Sciatic nerve (tissue), 2 donors: ENCODE data around the gene SRRM2. TPM values are rescaled to one million over a fixed set of nuclear protein-coding genes. Genes with fewer than 3 reads are reported as not detected.

ENCODE experiments used
- ATAC-seq: fragments of 200-7000 bp; cut with Tn5 transposase; one replicate; pipeline ENCODE4 v1.9.1; 2020; ENCODE audit warnings: mild to moderate bottlenecking, moderate library complexity
- DNase-seq: peaks from one replicate; pipeline ENCODE4 v3.0.0-alpha.2; 2020; ENCODE audit warnings: low spot score
- intact Hi-C: fragments of 100-400 bp; cut with DNase I; formaldehyde crosslinking; loops from one replicate; pipeline ENCODE4 v1.14.2; 2022
- total RNA-seq: library from RNA; stranded (reverse); fragmentation: NEBNext Ultra II Directional; extraction: Animal tissue kit (Norgen Biotek cat#: 25700); gene quantifications from one replicate; pipeline ENCODE4 v1.2.1, GENCODE V29; 2021
- donor health status: DM: no; HTN: no; CAD: no.
- donor health status: DM: no; HTN: no; CAD: no.

The SRRM2 gene
- total RNA-seq, 1 donor from 2014 or later: 931 TPM

DNA sequence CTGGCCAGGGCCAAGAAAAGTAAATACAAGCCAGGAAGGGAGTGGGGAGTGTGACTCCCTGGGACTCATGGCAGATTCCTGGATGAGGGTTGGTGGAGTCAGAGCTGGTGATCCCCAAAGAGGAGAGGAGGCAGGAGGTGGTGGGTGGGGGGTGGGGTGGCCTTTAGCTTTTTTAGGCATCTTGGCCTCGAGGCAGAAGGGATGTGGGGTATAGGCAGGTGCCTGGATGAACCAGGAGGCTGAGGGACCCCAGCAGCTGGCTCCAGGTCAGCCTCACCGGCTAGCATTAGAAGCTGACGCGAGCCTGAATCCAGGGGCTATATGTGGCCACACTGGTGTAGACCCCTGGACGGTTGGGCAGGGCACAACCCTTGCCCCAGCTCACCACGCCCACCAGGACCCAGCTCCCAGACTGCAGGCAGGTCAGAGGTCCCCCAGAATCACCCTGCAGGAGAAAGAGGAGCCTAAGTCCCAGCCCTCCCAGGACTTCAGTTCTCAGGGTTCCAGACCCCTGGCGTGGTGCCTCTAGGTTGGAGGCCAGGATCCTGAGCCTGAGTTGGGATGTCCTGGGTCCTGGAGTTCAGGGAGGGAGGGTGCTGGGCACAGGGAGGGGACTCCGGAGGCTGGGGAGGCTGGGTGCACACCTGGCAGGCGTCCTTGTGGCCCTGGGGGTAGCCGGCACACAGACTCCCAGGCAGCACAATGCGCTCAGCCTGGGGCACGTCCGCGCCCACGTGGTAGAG lies 32.1 kb downstream of the SRRM2 start:
- intact Hi-C loops: no loop called here
- DNase-seq: peak; percentile 51
- no peak for ATAC-seq

DNA sequence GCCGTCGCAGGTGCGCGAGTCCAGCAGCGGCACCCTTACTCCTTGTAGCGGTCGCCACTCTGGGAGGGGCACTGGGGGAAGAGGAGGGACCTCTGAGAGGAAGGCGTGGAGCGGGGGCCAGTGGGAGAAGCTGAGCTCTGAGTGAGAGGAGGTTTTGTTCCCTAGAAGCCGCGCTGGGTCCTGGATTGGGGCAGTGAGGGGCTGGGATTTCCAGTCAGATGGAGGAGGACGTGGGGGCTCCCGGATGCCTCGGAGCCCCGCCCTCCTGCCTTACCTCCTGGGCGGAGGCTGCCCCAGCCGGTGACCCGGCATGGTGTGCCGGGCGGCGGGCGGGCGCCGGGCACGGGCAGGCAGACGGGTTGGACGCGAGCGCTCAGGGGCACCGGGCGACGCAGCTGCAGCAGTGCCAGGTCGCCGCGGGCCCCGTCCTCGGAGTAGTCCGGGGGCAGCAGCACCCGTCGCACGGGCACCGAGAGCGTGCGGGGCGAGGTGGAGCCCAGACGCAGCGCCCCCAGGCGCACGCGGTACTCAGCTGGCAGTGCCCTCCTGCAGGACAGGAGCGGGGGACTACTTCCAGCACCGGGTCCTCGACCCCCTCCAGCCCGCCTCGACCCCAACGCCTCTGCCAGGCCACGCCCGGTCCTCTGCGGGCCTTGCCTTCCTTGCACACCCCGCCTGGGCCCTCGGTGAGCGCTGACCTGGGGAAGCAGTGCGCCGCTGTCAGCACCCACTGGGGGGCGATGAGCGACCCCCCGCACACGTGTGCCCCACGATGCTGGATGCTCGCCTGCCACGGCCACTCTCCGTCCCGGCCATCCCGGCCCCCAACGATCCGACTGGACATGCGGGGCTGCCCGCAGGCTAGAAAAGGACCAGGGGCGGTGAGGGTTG lies 32.9 kb downstream of the SRRM2 start:
- intact Hi-C loops: no loop called here
- no peak for ATAC-seq
- peak; percentile 58 for DNase-seq

DNA sequence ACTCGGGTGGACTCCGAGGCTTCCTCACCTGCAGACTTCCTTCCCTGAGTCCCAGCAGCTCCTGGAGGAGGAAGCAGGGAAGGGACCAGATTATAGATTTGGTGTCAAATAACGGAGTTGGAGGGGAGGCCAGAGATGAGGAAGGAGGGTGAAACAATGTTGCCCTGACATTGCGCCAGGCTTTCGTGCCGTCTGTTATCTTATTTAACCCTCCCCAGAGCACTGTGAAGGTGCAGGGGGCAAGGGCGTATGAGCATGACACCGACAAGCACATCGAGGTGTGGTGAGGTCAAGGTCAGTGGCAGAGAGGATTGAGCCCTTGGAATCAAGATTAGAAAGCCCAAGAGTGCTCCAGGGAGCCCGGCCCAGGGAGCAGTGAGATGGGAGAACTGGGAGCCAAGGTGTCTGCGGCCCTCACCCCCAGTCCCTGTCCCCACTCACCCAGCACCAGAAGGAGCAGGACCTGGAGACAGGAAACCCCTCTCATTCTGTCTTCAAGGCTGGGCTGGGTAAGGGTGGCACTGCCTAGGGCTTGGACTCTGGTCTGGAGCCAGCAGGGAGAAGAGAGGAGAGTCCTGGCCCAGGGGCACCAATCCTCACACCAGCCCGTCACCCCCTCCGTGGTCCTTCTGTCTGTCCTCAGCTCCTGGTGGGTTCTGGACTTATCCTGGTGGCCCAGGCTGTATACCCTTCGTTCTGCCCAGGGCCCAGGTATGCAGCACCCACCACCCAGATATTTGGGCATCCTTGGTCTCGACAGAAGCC lies 33.8 kb downstream of the SRRM2 start:
- ATAC-seq (no peak), DNase-seq (peak; percentile 34)
- intact Hi-C loops: no loop called here

DNA sequence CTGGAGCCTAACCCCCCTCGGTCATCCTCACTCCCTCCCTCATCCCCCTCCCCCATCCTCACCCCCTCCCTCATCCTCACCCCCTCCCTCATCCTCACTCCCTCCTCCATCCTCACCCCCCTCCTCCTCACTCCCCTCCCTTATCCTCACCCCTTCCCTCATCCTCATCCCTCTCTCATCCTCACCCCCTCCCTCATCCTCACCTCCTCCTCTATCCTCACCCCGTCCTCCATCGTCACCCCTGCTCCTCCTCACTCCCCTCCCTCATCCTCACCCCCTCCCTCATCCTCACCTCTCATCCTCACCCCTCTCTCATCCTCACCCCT lies 34.4 kb downstream of the SRRM2 start:
- ATAC-seq: no peak
- intact Hi-C loops: no loop called here
- peak; percentile 15 for DNase-seq

DNA sequence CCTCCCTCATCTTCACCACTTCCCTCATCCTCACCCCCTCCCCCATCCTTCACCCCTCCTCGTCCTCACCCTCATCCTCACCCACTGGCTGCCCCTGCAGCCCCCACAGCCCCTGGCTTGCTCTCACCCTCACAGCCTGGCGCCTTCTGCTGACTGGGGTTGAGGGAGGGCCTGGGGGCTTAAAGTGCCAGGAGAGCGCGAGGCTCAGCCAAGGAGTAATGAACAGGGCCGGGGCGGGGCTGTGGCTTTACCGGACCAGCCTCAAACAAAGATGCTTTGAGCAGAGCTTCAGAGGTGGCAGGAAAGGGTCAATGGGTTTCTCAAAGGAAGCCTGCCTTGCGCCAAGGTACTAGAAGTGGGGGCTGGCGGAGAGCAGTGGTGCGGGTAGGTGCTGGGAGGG lies 35.0 kb downstream of the SRRM2 start, which contains the start of gene PRSS33:
Gene PRSS33 (minus strand): TSS at position 155 of the 400 bp plus-strand sequence. CDS start 1,013 bp downstream, outside the sequence.
- intact Hi-C loops: no loop called here
- ATAC-seq: no peak
- peak; percentile 41 for DNase-seq

DNA sequence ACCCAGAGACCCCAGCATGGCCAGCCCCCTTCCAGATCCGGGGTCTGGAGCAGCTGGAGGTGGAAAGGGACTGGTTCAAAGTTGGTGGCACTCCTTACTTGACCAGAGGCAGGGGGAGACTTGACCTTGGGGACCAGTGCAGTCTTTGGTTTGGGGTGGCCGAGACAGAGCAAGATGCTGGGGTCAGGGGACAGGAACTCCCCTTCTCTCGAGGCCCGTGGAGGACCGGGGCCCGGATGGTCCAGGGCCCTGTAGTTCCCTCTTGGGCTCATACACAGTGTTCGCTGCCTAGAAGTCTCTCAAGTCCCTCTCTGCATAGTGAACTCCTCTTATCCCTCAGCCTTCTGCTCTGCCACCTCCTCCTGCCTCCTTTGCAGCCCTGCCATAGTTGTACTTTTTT lies 35.5 kb downstream of the SRRM2 start:
- DNase-seq: peak; percentile 43
- no peak for ATAC-seq
- intact Hi-C loops: no loop called here

DNA sequence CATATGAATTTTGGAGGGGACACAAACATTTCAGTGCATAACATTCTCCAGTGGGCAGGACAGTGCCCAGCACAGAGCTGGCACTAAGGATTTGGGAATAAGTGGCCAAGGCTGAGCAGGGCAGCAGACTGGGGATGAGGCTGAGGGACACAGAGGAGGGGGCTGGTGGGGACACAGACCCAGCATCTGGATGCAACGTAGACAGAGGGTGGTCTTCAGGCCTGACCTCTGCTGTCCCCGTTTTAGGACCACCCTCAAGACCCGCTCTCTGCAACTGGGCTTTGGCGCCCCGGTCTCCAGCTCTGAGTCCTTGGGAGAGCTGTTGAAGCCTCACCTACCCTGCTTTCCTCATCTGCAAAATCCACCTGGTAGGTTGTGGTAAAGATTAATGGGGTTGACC lies 38.2 kb downstream of the SRRM2 start:
- intact Hi-C loops: no loop called here
- no peak for DNase-seq
- ATAC-seq: no peak

DNA sequence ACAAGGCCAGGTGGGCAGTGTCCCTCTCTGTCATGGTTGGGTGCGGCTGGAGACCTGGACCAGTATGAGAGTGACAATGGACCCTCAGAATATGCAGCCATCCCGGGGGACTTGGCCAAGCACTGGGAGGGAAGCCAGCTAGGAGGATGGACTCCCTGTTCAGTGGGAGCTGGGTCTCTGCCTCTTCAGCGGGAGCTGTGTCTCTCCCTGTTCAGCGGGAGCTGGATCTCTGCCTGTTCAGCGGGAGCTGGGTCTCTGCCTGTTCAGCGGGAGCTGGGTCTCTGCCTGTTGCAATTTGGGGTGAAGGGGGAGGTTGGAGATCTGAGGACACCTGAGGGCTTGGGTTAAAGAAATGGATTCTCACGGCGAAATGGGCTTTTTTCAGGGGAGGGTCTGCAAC lies 38.7 kb downstream of the SRRM2 start:
- ATAC-seq (no peak), DNase-seq (no peak)
- intact Hi-C loops: no loop called here

DNA sequence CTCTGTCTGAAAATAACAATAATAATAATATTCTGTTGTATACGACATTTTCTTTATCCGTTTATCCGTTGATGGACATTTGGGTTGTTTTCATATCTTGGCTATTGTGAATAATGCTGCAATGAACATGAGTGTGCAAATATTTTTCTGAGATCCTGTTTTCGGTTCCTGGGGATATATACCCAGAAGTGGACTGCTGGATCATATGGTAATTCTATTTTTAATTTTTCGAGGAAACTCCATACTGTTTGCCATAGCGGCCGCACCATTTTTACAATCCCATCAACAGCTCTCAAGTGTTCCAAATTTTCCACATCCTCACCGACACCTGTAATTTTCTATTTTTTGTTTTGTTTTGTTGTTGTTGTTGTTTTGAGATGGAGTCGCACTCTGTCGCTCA lies 40.5 kb downstream of the SRRM2 start:
- DNase-seq (no peak), ATAC-seq (no peak)
- intact Hi-C loops: no loop called here

DNA sequence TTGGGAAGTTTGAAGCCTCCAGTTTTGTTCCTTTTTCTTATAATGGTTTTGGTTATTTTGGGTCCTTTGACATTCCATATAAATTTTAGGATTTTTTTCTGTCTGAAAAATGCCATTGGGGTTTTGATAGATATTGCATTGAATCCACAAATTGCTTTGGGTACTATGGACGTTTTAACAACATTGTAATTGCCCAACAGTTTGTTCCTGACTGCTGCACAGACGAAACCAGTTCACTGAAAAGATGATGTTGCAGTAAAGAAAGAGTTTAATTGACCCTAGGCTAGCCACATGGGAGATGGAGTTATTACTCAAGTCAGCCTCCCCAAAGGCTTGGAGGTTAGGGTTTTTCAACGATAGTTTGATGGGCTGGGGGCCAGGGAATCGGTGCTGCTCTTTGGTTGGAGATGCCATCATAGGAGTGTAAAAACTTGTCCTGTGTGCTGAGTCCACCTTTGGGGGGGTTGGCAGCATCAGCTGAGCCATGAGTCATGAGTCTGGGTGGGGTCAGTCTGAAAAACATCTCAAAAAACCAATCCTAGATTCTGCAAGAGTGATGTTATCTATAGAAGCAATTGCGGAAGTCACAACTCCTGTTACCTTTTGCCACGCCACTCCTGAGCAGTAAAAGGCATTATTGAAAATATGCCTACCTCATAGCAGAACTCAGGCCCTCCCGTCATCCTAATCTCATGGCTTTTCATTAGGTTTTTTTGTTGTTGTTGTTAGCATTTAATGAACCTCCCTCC lies 43.1 kb downstream of the SRRM2 start:
- intact Hi-C loops: no loop called here
- DNase-seq: no peak
- ATAC-seq: no peak

DNA sequence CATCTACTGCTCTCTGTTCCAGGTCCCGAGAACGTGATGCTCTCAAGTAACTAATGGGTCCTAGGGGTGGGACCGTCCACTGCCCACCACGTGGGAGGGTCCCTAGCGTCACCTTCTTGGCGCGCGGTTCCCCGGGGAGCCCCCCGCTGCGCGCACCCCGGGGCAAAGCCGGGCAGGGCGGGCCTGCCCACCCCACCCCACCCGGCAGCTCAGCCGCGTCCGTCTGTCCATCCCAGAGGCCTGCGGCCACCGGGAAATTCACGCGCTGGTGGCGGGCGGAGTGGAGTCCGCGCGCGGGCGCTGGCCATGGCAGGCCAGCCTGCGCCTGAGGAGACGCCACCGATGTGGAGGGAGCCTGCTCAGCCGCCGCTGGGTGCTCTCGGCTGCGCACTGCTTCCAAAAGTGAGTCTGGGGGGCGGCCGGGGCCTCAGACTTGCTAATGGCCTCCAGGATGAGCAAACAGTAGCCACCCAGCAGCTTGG lies 46.3 kb downstream of the SRRM2 start:
- intact Hi-C loops: no loop called here

DNA sequence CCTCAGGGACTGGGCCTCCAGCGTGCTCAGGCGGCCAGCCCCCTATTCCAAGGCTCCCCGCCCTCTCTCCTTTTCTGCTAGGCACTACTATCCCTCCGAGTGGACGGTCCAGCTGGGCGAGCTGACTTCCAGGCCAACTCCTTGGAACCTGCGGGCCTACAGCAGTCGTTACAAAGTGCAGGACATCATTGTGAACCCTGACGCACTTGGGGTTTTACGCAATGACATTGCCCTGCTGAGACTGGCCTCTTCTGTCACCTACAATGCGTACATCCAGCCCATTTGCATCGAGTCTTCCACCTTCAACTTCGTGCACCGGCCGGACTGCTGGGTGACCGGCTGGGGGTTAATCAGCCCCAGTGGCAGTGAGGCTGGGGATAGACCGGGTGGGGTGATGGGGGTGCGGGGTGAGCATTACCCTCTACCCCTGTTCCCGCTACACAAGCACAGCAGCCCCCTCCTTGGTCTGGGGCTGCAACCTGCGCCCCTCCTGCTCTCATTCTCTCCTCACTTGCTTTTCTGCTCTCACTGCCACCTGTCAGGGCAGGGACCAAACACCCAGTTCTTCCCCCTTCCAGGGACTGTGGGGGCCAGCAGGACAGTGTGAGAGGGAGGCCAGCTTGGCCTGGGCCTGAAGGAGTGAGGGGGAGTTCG lies 46.9 kb downstream of the SRRM2 start:
- intact Hi-C loops: no loop called here
- no peak for ATAC-seq
- no peak for DNase-seq

More for the DNA sequence above, 46.3 kb downstream of the SRRM2 start:
- DNase-seq (no peak), ATAC-seq (no peak)

DNA sequence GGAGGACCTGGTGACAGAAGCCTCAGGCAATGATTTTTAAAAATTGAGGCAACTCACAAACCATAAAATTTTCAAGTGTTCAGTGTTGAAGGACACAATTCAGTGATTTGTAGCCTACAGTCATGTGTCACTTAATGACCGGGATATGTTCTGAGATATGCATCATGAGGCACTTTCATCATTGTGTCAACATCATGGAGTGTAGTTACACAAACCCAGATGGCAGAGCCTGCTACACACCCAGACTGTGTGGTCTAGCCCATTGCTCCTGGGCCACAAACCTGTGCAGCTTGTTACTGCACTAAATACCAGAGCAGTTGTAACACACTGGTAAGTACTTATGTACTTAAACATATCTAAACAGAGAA lies 47.4 kb downstream of the SRRM2 start:
- no peak for ATAC-seq
- intact Hi-C loops: no loop called here
- no peak for DNase-seq

DNA sequence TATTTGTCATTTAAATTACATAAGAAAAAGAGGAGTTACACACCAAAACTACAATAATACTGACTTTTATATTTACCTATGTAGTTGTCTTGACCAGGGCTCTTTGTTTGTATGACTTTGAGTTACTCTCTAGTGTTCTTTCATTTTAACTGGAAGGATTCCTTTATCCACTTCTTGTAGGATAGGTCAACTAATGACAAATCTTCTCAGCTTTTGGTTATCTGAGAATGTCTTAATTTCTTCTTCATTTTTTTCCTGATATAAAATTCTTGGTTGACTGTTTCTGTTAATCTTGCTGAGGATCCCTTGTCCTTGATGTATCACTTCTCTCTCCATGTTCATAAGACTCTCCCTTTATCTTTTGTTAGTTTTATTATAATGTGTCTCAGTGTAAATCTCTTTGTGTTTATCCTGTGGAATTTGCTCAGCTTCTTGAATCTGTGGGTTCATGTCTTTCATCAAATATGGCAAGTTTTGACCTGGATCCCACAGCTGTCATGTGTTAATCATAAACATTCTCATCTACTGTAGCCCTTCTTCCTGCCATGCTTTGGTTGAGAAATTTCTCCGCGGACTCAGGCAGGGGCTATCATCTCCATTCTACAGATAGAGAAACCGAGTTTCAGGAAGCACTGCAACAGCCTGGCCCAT lies 51.2 kb downstream of the SRRM2 start:
- DNase-seq (no peak), ATAC-seq (no peak)
- intact Hi-C loops: no loop called here

DNA sequence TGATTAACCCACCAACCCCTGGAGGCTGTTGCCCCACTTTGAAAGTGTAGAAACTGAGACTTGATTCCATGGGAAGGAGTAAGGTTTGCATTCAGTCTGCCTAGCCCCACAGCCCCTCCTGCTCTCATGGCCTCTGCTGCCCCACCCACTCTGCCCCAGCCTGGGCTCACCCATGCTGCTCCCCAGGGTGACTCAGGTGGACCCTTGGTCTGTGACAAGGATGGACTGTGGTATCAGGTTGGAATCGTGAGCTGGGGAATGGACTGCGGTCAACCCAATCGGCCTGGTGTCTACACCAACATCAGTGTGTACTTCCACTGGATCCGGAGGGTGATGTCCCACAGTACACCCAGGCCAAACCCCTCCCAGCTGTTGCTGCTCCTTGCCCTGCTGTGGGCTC lies 52.3 kb downstream of the SRRM2 start:
- intact Hi-C loops: no loop called here
- ATAC-seq: no peak
- DNase-seq: no peak

DNA sequence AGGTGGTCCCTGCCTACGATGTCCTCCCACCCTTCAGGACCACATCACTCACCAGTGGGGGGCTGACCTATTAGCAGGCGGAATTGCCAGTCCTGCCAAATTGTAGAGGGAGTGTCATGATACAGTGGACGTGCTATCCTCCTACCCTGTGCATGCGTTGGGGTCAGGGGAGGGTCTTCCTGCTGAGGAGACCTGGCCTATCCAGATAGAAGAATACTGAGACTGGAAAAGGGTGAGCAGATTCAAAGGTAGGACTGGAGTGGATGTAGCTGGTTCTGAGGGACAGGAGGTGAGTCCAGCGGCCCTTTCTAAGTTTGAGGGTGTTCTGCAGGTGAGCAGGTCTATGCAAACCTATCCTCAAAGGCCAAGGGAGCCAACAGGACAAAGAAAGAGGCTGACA lies 53.8 kb downstream of the SRRM2 start:
- no peak for DNase-seq
- ATAC-seq: no peak
- intact Hi-C loops: no loop called here

DNA sequence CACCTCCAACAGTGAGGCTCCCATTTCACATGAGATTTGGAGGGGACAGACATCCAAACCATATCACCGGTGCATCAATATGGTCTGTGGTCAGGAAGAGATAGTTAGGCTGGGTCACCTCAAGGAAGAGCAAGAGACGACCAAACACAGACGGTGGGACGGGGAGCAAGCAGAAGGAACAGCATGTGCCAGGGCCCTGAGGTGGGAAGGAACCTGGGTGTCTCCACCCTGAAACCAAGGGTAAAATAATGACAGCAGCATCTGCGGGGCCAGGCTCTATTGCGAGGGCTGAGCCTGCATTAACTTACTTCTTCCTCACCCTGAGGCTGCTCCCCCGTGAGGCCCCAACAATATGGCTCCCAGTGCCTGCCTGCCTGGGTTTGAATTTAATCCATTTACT lies 55.7 kb downstream of the SRRM2 start:
- ATAC-seq: no peak
- intact Hi-C loops: no loop called here
- DNase-seq: no peak

DNA sequence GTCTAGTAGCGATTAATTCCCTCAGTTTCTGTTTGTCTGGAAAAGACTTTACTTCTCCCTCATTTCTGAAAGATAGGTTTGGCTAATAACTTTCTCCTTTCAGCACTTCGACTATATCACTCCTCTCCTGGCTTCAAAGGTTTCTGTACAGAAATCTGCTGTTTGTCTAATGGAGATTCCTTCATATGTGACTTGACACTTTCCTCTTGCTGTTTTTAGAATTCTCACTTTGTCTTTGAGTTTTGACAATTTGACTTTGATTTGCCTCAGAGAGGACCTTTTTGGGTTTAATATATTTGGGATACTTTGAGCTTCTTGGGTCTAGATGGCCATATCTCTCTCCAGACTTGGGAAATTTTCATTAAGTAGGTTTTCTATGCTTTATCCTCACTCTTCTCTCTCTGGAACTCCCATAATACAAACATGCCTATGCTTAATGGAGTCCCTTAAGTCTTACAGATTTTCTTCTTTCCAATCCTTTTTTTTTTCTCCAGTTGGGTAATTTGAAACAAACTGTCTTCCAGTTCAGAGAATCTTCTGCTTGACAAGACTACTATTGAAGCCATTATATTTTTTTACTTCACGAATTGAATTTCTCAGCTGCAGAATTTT lies 56.8 kb downstream of the SRRM2 start:
- ATAC-seq (no peak), DNase-seq (no peak)
- intact Hi-C loops: no loop called here
